Stimulated activated CD8-positive, alpha-beta memory T cell treated with anti-CD3 and anti-CD28 coated beads, Interleukin-15, amount 100 ng/mL, for 24 hours (primary cell): ENCODE data around the gene ZP1.

ENCODE experiments used
- DNase-seq: peaks from one replicate; pipeline ENCODE4 v3.0.0-alpha.2; 2020; ENCODE audit warnings: low read depth

Gene ZP1

DNA sequence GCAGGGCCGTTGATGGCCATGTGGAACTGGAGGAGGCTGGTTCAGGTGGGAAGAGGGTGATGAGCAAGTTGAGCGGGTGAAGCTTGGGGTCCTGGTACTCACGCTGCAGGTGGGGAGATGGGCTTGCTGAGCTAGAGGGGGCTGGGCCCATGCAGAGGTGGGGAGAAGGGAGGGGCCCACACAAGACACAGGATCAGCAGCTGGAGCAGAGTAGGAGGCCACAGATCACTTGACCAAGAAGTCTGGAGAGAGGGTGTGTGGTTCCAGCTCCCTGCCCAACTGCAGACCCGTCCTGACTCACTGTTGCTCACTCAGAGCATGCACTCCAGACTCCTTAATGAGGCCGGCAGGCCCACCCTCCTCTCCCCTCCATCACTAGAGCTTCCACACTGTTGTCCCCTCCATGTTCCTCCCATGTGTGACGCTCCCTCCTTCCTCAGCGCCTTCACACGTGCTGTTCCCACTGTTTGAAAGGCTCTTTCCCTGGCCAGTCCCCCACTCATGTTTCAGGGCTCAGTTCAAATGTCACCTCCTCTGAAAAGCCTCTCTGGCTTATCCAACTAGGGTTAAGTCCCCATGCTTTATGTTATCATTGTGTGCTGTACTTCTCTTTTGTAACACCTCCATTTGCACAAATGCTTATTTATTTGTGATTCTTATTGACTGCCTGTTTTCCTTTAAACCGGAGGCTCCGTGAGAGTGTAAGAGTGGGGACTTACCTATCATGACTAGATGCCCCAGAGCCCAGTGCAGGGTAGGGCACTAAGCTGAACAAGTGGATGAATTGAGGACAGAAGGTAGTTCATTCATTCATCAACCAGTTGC is 23.1 kb upstream of the ZP1 start:
- DNase-seq = no peak

DNA sequence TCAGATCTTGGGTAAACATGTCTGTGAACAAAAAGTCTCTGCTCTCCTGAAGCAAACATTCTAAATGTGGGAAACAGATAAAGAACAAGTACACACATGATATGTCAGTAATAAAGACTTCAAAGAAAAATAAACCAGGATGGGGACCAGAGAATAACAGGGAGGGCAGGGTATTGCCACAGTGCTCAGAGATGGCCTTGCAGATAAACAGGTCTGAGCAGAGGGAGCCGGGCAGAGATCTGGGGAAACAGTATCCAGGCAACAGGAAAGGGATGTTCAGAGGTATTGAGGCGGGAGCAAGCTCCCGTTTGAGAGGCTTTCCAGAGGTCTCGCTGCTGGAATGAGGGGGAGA is 22.5 kb upstream of the ZP1 start:
- DNase-seq = no peak

DNA sequence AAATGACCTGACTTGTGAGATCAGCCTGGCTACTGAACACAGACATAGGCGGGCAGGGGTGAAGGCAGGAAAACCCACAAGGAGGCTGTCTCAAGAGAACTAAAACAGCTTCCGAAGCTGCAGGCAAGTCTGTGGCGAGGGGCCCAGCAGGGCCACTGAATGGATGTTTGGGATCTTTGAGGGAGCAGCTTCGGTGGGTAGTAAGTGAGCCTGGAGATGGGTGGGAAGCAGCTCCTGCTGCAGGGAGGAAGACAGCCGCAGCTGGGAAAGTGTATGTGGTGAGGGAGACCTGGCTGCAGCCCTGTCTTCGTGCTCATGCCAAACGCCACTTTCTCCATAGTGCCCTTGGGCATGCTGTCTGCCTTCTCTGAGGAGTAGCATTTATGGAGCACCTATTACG is 22.0 kb upstream of the ZP1 start:
- DNase-seq = no peak

DNA sequence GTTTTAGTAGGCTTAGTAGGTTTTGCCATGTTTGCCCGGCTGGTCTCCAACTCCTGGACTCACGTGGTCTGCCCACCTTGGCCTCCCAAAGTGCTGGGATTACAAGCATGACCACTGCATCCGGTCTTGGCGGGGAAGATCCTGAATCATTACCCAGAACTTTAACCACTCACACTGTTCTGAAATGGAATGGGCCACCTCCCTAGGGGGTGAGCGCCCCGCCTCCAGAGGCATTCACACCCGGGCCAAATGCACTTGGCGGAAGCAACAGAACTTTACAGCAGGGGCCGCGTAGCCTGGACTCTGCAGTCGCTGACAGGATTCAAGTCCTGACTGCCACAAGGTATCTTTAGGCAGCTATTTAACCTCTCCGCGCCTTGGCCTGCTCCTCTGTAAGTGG is 20.1 kb upstream of the ZP1 start:
- DNase-seq = no peak

DNA sequence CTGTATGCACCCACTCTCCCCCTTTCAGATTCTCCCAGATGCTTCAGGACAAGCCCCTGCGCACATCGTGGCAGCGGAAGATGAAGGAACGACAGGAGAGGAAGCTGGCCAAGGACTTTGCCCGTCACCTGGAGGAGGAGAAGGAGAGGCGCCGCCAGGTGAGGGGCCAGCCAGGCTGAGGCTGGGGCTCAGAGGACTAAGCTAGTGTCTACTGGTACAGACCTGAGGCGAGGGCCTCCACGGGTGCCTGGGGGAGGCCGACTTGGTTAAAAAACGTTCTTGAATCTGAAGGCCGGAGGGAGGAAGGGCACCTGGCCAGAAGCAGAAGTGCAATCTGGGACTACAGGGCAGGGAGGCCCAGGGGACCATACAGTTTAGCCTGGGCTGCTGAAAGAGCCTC is 19.4 kb upstream of the ZP1 start:
- no peak for DNase-seq

DNA sequence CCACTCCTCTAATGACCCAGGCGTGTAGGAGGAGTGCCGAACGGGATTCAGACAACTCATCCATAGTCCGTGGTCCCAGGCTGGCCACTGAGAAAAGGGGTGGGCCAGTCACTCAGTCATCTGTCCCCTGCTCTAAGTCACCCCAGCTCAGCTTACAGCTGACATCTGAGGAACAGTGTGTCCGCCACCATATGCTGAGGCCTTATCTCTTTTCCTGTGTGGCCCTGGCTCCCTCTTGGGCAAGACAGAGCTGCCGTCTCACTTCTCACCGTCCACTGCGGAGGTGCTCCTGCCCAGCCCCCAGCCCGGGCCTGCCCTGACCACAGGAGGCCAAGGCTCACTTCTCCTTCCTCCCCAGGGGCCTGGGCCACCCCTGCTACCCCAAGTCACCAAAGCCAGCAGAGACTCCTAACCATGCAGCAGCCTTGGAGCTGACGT is 18.6 kb upstream of the ZP1 start:
- no peak for DNase-seq

DNA sequence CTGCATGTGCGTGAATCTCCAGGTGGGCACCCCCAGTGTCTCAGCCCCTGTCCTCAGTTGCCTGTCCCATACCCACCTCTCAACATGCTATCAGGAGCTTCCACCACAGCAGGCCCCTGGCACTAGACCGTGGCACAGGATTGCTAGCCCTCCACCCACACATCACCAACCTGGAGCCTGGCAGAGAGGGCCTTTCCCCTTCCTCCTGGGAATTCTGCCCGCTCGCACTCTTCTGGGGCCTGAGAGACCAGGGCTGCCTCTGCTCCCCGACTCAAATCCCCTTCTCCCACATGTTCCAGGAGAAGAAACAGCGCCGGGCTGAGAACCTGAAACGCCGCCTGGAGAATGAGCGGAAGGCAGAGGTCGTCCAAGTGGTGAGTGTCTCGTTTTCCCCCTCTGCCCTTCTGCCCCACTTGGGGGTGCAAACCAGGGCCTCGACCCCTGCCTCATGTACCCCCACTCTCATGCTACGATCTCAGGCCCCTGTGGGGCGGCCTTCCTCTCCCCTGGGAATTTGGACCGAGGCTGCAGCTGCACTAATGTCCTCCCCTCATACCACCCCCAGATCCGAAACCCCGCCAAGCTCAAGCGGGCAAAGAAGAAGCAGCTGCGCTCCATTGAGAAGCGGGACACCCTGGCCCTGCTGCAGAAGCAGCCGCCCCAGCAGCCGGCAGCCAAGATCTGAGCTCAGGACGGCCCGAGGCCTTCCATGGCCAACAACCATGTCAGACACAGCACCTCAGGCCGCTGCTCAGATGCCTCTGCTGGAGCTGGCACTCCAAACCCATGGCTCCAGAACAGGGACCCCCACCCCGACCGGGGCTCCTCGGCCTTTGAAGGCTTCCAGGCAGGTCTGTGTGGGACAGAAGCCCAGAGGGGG is 17.5 kb upstream of the ZP1 start:
- DNase-seq = no peak

DNA sequence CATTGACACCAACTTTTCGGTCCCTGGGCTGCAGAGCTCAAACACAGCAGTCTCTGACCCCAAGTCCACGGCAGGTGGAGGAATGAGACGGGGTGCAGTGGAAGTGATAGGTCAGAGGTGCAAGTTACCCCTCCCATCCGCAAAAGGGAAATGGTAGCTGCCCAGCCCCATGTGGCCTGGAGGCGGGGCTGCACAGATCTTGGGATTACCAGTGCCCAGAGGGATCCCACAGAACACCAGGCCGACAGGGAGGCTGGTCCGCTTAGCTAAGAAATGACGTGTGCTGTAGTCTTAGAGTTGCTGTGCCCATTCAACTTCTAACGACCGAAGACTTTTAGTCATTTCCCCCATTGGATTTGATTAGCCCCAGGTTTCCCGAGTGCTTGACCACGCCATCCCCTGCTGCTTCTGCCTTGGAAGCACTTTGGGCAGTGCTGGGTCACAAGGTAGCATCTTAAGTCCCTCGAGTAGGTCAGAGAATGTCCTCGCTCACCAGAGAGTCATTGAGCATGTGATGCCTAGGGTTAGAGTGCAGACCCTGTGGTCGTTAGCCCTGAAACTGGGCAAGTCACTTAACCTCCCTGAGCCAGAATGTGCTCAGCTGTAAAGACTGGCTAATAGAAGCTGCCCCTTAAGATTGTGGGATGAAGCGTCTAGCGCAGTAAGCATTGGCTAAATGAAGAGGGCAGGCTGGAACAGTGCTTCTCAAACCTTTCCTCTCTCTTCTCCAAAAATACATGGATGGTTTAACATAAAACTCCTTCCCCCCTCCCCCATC is 15.8 kb upstream of the ZP1 start:
- DNase-seq = no peak

DNA sequence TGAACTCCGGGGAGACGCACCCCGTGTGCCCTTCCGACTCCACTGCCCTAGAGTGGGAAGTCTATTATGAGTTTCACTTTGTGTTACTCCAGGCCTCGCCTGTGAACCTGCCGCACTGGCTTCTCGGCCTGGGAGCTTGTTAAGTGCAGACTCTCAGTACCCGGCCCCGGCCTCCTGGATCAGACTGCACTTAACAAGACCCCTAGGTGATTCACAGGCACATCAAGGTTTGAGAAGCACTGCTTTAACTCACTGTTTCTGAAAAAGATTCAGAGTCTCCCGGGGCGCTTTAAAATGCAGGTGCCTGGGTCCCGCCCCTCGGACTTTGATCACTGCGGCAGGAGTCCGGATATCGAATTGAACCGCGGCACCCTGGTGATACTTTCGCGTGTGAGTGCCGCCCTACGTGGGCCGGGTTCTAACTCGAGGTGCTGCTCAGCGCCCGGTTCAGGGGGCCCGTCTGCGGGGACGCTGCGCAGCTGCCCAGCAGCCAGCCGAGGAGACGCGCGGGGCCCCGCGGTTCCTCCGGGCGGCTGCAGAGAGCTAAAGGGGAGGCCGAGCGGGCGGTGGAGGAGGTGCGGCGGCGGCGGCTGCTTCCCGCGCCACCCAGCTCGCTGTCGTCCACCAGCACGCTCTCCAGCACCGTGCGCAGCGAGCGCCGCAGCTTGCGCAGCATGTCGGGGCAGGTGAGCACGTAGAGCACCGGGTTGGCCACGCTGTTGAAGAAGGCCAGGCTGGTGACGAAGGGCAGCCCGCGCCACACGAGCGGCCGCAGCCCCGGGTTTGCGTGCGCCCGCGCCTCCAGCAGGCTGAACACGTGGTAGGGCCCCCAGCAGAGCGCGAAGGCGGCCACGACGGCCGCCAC is 15.0 kb upstream of the ZP1 start:
- no peak for DNase-seq

DNA sequence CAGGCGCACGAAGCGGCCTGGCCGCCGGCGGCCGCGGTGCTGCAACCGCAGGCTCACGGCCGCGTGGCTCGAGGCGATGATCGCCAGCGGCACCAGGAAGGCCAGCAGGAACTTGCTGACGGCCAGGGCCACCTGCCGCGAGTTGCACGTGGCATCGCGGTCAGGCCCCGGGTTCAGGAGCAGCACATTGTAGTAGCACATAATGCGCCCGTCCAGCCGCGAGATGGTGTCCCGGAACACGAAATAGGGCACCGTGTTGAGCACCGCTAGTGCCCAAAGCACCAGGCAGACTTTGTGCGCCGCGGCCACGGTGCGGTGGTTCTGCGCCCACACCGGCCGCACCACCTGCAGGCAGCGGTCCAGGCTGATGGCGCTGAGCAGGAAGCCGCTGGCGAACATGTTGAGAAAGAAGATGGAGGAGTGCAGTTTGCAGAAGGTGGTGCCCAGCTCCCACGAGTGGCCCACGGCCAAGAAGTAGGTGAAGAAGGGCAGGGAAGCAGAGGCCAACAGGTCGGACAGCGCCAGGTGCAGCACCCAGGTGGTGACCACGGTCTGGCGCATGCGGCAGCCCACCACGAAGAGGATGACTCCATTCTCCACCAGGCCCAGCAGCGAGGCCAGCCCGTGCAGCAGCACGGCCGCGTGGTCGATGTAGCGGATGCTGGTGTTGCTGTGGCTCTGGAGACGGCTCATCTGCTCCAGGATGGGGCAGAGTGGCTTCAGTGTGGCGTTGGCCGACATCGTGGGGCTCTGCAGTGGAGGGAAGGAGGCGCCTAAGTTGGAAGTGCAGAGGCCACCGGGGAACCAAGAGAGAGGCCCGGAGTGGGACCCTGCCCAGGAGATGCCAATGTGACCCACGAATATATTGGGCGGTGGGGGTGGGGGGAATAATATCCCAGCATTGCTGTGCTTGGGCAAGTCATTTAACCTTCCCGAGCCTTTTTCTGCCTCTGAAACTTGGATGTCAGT is 14.1 kb upstream of the ZP1 start:
- no peak for DNase-seq

DNA sequence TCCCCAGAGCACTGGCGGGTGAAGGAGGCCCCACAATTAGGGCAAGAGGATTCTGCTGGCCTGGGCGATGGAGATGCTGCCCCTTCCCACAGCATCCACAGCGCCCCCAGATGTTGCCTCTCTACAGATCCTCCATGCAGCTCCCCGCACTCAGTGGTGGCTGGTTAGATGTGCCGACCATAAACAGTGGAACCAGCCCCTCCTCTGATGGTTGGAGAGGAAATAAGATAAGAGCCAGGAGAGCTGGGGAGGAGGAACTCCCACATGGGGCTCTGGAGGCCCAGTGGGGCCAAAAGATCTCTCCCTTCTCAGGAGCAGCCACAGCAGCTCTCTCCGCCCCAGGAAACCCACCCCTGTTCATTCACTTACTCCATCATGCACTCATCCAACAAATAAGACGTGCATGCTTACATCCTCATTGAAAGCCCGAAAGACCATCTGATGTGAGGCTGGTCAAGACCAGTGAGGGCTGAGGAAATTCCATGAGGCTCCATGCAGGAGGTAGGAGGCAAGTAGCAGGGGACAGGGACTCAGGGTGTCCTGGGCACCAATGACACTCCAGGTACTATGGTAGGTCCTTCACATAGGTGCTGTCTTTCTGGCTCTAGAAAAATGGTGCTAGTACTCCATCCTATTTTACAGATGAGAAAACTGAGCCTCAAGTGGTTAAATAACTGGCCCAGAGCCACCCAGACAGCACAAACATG is 13.0 kb upstream of the ZP1 start:
- DNase-seq = no peak

DNA sequence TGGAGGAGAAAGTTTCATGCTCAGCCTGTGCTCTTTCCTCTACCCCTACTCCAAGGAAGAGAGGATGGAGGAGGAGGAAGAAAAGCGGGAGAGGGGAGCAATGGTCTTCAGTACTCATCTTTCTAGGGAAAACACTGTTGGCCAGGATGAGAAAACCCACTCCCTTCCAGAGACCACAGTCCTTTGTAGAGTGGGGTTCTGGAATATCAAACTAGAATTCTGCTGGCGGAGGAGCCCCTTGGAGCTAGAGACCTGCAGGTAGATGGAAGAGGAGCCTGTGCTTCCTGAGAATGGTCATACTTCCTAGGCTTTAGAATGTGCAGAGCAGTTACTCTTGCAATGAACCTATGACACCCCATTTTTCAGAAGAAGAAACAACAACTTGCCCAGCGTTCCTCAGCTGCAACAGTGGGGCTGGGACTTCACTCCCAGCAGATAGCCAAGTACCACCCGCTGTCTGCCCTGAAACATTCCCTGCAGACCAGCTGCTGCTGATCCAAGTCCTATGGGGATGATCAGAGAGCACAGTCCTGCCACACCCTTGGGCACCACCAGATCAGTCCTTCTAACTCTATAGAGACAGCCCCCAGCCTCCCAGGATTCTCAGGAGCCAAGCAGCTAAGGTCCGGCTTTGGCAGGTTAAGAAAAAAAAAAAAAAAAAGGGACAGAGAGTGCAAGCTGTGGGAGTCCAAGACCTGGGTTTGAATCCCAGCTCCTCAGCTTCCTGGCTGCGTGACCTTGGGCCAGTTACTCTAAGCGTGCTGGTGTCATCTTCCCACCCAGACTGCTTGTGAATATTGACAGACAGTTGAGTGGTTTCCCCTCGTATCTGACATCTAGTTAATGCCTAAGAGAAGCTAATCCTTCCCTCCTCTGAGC is 12.3 kb upstream of the ZP1 start:
- no peak for DNase-seq

DNA sequence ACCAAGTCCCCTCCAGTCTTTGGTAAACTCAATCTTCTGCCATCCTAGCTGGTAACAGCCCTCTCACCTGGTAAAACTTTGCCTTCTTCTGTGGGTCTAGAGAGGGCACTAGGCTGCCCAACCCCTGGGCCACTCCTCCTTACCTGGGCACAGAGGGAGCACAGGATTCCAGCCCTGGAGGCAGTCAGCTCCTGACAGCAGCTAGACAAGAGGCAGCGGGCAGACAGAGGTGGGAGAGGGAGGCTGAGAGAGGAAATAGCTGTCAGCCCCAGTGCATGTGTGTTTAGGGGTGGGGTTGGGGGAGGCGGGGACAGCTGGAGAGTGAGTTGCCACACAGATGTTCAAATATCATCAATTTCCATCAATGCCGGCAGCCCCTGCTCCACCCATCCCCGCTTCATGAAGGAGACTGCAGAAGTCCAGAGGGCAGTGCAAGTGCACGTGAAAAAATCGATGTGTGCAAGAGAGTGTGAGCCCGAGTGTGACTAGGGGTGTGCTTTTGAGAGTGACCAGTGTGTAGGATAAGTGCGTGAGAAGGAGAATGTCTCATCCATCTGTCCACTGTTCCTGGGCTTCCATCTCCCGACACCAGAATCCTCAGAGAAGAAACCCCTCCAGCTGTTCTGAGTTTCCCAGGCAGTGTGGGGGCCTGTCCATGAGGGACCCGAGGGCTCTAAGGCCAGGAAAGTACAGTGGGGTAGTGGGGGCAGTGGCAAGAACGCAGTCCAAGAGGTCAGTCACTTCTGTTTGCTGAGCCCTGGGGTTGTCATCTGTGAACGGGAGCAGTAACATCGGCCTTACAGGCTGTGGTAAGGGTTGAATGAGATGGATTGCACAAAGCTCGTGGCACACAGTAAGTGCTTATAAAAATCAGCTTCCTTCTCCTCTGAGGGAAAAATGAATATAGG is 11.4 kb upstream of the ZP1 start, which contains the start of gene PTGDR2:
Gene PTGDR2, minus strand, starts transcription at position 225 of the 908 bp plus-strand sequence. CDS start 2,228 bp downstream, outside the sequence.
- no peak for DNase-seq

DNA sequence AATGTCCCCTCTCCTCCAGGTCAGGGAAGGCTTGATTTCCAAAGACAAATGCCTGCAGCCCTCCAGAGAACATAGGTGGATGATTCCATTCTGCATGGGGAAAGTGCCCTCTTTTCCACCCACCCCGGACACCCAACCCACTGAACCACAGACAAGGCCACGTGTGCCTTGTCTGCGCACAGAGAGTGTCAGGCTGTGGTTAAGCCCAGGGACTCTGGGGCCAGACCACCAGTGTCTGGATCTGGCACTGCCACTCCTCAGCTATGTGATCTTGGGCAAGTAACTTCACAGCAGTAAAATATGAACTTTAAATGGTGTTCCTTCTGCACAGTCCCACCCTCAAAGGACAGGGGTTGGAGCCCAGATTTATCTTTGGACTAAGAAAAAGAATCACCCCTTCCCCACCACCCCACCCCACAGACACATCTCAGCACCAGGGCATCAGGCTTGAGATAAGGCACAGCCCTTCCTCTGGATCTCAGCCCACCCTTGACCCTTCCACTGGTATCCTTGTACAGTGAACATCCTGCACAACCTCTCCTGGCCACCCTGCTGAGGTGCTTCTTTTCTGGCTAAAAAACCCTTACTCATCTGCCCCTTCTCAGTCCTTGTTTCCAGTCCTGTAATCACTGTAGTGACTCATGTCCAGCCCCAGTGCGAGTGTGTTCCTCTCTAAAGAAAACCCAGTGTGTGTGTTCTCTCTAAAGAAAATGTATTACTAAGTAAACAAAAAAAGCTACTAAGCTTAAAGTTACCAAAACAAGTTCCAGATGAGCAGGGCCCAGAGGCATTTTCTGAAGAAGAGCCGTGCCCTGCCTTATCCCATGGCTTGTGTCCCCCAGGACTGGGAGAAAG is 9.7 kb upstream of the ZP1 start:
- no peak for DNase-seq

DNA sequence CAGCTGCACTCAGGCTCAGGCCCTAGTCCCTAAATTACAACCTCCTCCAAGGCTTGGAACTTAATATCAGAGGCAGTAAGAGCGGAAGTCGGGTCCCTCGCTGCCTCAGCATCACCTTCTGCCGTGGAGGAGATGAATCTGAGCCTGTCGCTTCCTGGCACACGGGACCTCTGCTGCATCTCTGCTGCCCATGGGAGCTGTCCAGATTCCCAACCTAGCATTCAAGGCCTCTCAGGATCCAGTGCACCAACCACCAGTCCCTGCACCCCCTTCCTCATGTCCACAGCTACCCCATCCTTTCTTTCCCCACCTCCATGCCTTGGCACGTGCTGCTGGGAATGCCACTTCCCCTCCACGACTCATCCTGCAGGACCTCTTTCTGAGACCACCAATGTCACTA is 9.1 kb upstream of the ZP1 start:
- DNase-seq = no peak

DNA sequence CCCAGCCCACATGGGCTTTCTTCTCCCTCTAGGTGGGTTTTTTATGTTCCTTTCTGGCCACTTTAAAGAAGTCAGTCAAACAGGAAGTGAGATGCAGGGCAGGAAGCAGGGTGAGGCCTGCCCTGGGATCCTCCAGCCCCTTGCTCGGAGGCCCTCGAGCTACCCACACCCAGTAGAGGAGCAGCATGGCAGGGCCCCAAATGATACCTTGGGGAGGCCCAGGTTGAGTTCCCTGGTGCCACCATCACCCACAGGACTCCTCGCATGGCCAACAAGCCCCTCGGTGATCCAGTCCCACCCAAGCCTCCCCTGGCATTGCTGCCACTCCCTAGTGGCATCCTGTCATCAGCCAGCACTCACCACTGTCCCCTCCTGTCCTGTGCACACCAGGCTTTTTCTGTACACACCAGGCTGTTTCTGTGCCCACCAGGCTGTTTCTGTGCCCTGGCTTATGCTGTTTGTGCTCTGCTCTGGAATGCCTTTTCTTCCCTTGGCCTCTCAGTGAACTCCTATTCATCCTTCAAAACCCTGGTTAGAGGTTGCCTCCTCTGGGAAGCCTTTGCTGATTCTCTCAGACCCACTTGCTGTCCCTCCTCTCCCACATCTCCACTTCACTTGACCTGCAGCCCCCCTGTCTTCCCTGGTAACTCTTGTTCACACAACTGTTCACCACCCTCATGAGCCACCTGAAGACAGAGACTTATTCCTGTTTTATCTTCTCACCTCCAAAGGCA is 8.4 kb upstream of the ZP1 start:
- DNase-seq = no peak
